ENCODE results near the gene SMIM29. TPM values are rescaled to one million over a fixed set of nuclear protein-coding genes. Genes with fewer than 3 reads are reported as not detected.

SMIM29 gene
- total and polyA plus RNA-seq, 2 donors (not counting 3 experiments of a cell fraction or from before 2014, with no cell fraction given): 37.6 to 75.2 TPM

DNA sequence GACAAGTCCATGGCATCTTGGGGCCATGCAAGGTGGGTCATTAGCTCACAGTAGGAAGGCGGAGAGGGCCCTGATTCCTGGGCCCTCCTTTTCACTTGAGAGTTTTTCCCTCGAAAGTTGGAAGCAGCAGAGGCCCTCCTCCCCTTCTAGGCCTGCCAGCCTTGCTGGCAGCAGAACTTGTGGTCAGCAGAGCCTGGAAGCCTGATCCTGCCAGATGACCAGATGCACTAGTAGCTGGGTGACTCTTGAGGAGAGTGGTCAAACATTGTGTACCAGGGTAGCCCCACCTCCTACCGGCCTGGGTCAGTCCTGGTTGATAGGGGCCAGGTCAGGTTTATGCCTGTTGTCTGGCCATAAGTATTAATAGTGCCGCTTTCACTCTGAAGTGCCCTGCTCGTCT is 15.9 kb downstream of the SMIM29 start:
- peaks cover 11% of the 10 kb centered on the region for H3K4me1 ChIP-seq (ENCODE audit: control insufficient read depth, extremely low read depth, insufficient read depth, low read length)
- no peaks in the 10 kb centered on the region for H3K9me1 ChIP-seq (replicated peaks; ENCODE audit: control insufficient read depth, extremely low read depth, insufficient read depth, low read length)
- no peaks in the 10 kb centered on the region for H4K20me1 ChIP-seq (replicated peaks; ENCODE audit: control insufficient read depth, extremely low read depth, insufficient read depth, low read length)
- peaks cover 11% of the 10 kb centered on the region for H3K79me2 ChIP-seq (ENCODE audit: control insufficient read depth, insufficient read depth, low read length)
- no peak overlapping the region for H3K9ac ChIP-seq (replicated peaks; ENCODE audit: extremely low read depth, insufficient read depth, low read length)
- intact Hi-C loops (cut with micrococcal nuclease) (no loop called here), dilution Hi-C loops (cut with MboI; ENCODE audit: extremely low pct_ligation_motif_present, low sequenced_read_pairs) (no loop called here)
- DNase-seq (ENCODE audit: low read depth, low spot score) (no peak), FAIRE-seq (no peak)
- H3K27ac ChIP-seq (ENCODE audit: insufficient read depth, low read depth, low read length): no peak overlapping the region
- H2AFZ ChIP-seq (ENCODE audit: low read depth, low read length): no peak overlapping the region
- H3K4me3 ChIP-seq (replicated peaks in 1 of 3; ENCODE audit: insufficient read depth in 1 of 3, low read depth in 1 of 3, low read length in 3 of 3): no peak overlapping the region
- TF ChIP-seq, protein P1, sequence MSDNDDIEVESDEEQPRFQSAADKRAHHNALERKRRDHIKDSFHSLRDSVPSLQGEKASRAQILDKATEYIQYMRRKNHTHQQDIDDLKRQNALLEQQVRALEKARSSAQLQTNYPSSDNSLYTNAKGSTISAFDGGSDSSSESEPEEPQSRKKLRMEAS (IDR thresholded peaks at IDR 0.05; ENCODE audit: insufficient read depth, insufficient read length): no peak
- TF ChIP-seq GATA2 (IDR thresholded peaks at IDR 0.05; ENCODE audit: insufficient read depth, insufficient read length, low read depth, low read length): no peak
- TF ChIP-seq, protein P2, sequence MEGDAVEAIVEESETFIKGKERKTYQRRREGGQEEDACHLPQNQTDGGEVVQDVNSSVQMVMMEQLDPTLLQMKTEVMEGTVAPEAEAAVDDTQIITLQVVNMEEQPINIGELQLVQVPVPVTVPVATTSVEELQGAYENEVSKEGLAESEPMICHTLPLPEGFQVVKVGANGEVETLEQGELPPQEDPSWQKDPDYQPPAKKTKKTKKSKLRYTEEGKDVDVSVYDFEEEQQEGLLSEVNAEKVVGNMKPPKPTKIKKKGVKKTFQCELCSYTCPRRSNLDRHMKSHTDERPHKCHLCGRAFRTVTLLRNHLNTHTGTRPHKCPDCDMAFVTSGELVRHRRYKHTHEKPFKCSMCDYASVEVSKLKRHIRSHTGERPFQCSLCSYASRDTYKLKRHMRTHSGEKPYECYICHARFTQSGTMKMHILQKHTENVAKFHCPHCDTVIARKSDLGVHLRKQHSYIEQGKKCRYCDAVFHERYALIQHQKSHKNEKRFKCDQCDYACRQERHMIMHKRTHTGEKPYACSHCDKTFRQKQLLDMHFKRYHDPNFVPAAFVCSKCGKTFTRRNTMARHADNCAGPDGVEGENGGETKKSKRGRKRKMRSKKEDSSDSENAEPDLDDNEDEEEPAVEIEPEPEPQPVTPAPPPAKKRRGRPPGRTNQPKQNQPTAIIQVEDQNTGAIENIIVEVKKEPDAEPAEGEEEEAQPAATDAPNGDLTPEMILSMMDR (IDR thresholded peaks at IDR 0.05; ENCODE audit: extremely low read depth in 1 of 2, insufficient read depth in 1 of 2, low read depth in 1 of 2, low read length in 2 of 2): no peak
- TF ChIP-seq EZH2 (IDR thresholded peaks at IDR 0.05; ENCODE audit: borderline replicate concordance, low read depth, low read length, severe bottlenecking): no peak
- no peak for TF ChIP-seq FOS (IDR thresholded peaks at IDR 0.05; ENCODE audit: borderline replicate concordance, insufficient read depth, low read length)
- TF ChIP-seq POLR2AphosphoS5 (IDR thresholded peaks at IDR 0.05; ENCODE audit: insufficient read depth, low read depth, low read length): no peak
- no peaks in the 10 kb centered on the region for H3K36me3 ChIP-seq (ENCODE audit: control insufficient read depth in 2 of 2, extremely low read depth in 1 of 2, insufficient read depth in 2 of 2, low read length in 2 of 2)
- no TSS peak for BruUV-seq (replicated peaks)
- H3K9me3 ChIP-seq (replicated peaks; ENCODE audit: control insufficient read depth, insufficient read depth, low read length): no peaks in the 10 kb centered on the region
- H3K27me3 ChIP-seq (ENCODE audit: control insufficient read depth in 2 of 2, insufficient read depth in 2 of 2, low read length in 2 of 2): no peaks in the 10 kb centered on the region
- no peak overlapping the region for H3K4me2 ChIP-seq (ENCODE audit: insufficient read depth, low read length)
- POLR2A ChIA-PET: interaction anchor here (0.7 kb wide), 1 partner anchor 11 kb away, joined by 3 read pairs; no protein-coding TSS in a partner anchor
- CTCF ChIA-PET: interaction anchor here (0.6 to 2.6 kb wide), 3 partner anchors 9 to 182 kb away, joined by 3 to 11 read pairs (median 4); no protein-coding TSS in a partner anchor
